ENCODE measurements around the gene DYNLRB1.

Gene DYNLRB1

GRCh38 chr20:34583544-34583943, 67.3 kb downstream of the DYNLRB1 start:
- TF ChIP-seq CTCF (conservative IDR thresholded peaks at IDR 0.05) (no peak), ZFX (IDR thresholded peaks at IDR 0.05) (no peak)
- H3K27ac ChIP-seq, result no peak overlapping the region

- no peak overlapping the region for H3K27ac ChIP-seq
- no peak for TF ChIP-seq CTCF (conservative IDR thresholded peaks at IDR 0.05)
- no peak for TF ChIP-seq ZFX (IDR thresholded peaks at IDR 0.05)
Measured at GRCh38 chr20:34585019-34585418, 68.8 kb downstream of the DYNLRB1 start.

GRCh38 chr20:34586488-34587163, 70.4 kb downstream of the DYNLRB1 start:
- TF ChIP-seq CTCF (conservative IDR thresholded peaks at IDR 0.05) (no peak), ZFX (IDR thresholded peaks at IDR 0.05) (no peak)
- no peak overlapping the region for H3K27ac ChIP-seq

Measured in C4-2B (cell line).